Measurements from ENCODE around the gene C22orf15. TPM values are rescaled to one million over a fixed set of nuclear protein-coding genes. Genes with fewer than 3 reads are reported as not detected.

The C22orf15 gene
- total RNA-seq, 1 donor from 2014 or later, result 0.39 TPM

GRCh38 chr22:23781511-23782183 is 18.9 kb downstream of the C22orf15 start:
- FAIRE-seq (no peak), DNase-seq (ENCODE audit: low read depth) (peak; percentile 33)
- H3K79me2 ChIP-seq (ENCODE audit: insufficient read depth, low read length), result no peaks in the 10 kb centered on the region
- no peak overlapping the region for H3K9ac ChIP-seq (ENCODE audit: low read length)
- peaks cover 23% of the 10 kb centered on the region for H3K4me1 ChIP-seq (ENCODE audit: insufficient read depth, low read length)
- no peaks in the 10 kb centered on the region for H3K9me3 ChIP-seq (ENCODE audit: insufficient read depth, low read depth, low read length)
- no peaks in the 10 kb centered on the region for H3K36me3 ChIP-seq (ENCODE audit: insufficient read depth, low read length)
- no peak overlapping the region for H3K27ac Mint-ChIP-seq (ENCODE audit: unreplicated experiment)
- H3K4me3 ChIP-seq (ENCODE audit: insufficient read depth, low read depth, low read length), result no peak overlapping the region
- peaks cover 12% of the 10 kb centered on the region for H3K27me3 Mint-ChIP-seq (ENCODE audit: low read depth, unreplicated experiment)
- no peak overlapping the region for H3K4me2 ChIP-seq (ENCODE audit: low read length)
- no peak overlapping the region for H3K4me3 Mint-ChIP-seq (ENCODE audit: unreplicated experiment)
- TF ChIP-seq CTCF (IDR thresholded peaks at IDR 0.05; ENCODE audit: insufficient read depth, low read depth, low read length) (no peak), EZH2 (IDR thresholded peaks at IDR 0.05; ENCODE audit: insufficient read depth, low read length) (no peak)
- H3K4me1 Mint-ChIP-seq (ENCODE audit: low read depth, unreplicated experiment), result peaks cover 18% of the 10 kb centered on the region
- H2AFZ ChIP-seq (ENCODE audit: low read depth, low read length), result peak overlapping the region; percentile 19
- peaks cover 9% of the 10 kb centered on the region for H3K36me3 Mint-ChIP-seq (ENCODE audit: low read depth, unreplicated experiment)
- H3K9me3 Mint-ChIP-seq (ENCODE audit: unreplicated experiment), result no peaks in the 10 kb centered on the region
- no peak overlapping the region for H3K27ac ChIP-seq (ENCODE audit: low read depth, low read length)
- no peaks in the 10 kb centered on the region for H4K20me1 ChIP-seq (ENCODE audit: insufficient read depth, low read length)
- H3K27me3 ChIP-seq (ENCODE audit: insufficient read depth, low read length), result no peaks in the 10 kb centered on the region

- H3K36me3 Mint-ChIP-seq (ENCODE audit: low read depth, unreplicated experiment), result peaks cover 9% of the 10 kb centered on the region
- TF ChIP-seq EZH2 (IDR thresholded peaks at IDR 0.05; ENCODE audit: insufficient read depth, low read length) (no peak), CTCF (IDR thresholded peaks at IDR 0.05; ENCODE audit: insufficient read depth, low read depth, low read length) (no peak)
- H3K9me3 Mint-ChIP-seq (ENCODE audit: unreplicated experiment), result no peaks in the 10 kb centered on the region
- Histone ChIP-seq H3K27me3 (ENCODE audit: insufficient read depth, low read length) (no peaks in the 10 kb centered on the region), H3K27ac (ENCODE audit: low read depth, low read length) (no peak overlapping the region), H4K20me1 (ENCODE audit: insufficient read depth, low read length) (no peaks in the 10 kb centered on the region), H3K9me3 (ENCODE audit: insufficient read depth, low read depth, low read length) (no peaks in the 10 kb centered on the region), H3K79me2 (ENCODE audit: insufficient read depth, low read length) (peaks cover under 1% of the 10 kb centered on the region), H2AFZ (ENCODE audit: low read depth, low read length) (no peak overlapping the region), H3K4me3 (ENCODE audit: insufficient read depth, low read depth, low read length) (no peak overlapping the region), H3K9ac (ENCODE audit: low read length) (no peak overlapping the region), H3K4me2 (ENCODE audit: low read length) (no peak overlapping the region), H3K36me3 (ENCODE audit: insufficient read depth, low read length) (no peaks in the 10 kb centered on the region), H3K4me1 (ENCODE audit: insufficient read depth, low read length) (peaks cover 23% of the 10 kb centered on the region)
- H3K27ac Mint-ChIP-seq (ENCODE audit: unreplicated experiment), result no peak overlapping the region
- H3K4me3 Mint-ChIP-seq (ENCODE audit: unreplicated experiment), result no peak overlapping the region
- DNase-seq (ENCODE audit: low read depth), result no peak
- no peak for FAIRE-seq
- H3K27me3 Mint-ChIP-seq (ENCODE audit: low read depth, unreplicated experiment), result peaks cover 12% of the 10 kb centered on the region
- H3K4me1 Mint-ChIP-seq (ENCODE audit: low read depth, unreplicated experiment), result peaks cover 18% of the 10 kb centered on the region
These were observed 19.5 kb downstream of the C22orf15 start for GRCh38 chr22:23782252-23782651.

- Mint-ChIP-seq H3K36me3 (ENCODE audit: low read depth, unreplicated experiment) (peaks cover 9% of the 10 kb centered on the region), H3K4me1 (ENCODE audit: low read depth, unreplicated experiment) (peaks cover 18% of the 10 kb centered on the region), H3K4me3 (ENCODE audit: unreplicated experiment) (no peak overlapping the region), H3K27ac (ENCODE audit: unreplicated experiment) (no peak overlapping the region), H3K9me3 (ENCODE audit: unreplicated experiment) (no peaks in the 10 kb centered on the region), H3K27me3 (ENCODE audit: low read depth, unreplicated experiment) (peaks cover 10% of the 10 kb centered on the region)
- DNase-seq (ENCODE audit: low read depth) (no peak), FAIRE-seq (no peak)
- H3K9me3 ChIP-seq (ENCODE audit: insufficient read depth, low read depth, low read length), result no peaks in the 10 kb centered on the region
- no peak overlapping the region for H3K4me3 ChIP-seq (ENCODE audit: insufficient read depth, low read depth, low read length)
- no peak overlapping the region for H3K27ac ChIP-seq (ENCODE audit: low read depth, low read length)
- TF ChIP-seq CTCF (IDR thresholded peaks at IDR 0.05; ENCODE audit: insufficient read depth, low read depth, low read length), result no peak
- TF ChIP-seq EZH2 (IDR thresholded peaks at IDR 0.05; ENCODE audit: insufficient read depth, low read length), result no peak
- H3K36me3 ChIP-seq (ENCODE audit: insufficient read depth, low read length), result no peaks in the 10 kb centered on the region
- no peak overlapping the region for H3K9ac ChIP-seq (ENCODE audit: low read length)
- H3K79me2 ChIP-seq (ENCODE audit: insufficient read depth, low read length), result peaks cover 5% of the 10 kb centered on the region
- no peak overlapping the region for H3K4me2 ChIP-seq (ENCODE audit: low read length)
- peaks cover 24% of the 10 kb centered on the region for H3K4me1 ChIP-seq (ENCODE audit: insufficient read depth, low read length)
- no peak overlapping the region for H2AFZ ChIP-seq (ENCODE audit: low read depth, low read length)
- peaks cover 4% of the 10 kb centered on the region for H4K20me1 ChIP-seq (ENCODE audit: insufficient read depth, low read length)
- no peaks in the 10 kb centered on the region for H3K27me3 ChIP-seq (ENCODE audit: insufficient read depth, low read length)
These were observed 19.9 kb downstream of the C22orf15 start for GRCh38 chr22:23782703-23783102.
